ENCODE measurements around the gene BBS1.
"Not testable (repeated sequence)": the region's sequence is repeated elsewhere in the genome, so short reads cannot be mapped to it uniquely, and the experiment has no call there.

BBS1 gene

GRCh38 chr11:66510271-66510989, at the start of gene BBS1:
Gene BBS1 (plus strand): TSS chr11:66510635. CDS start chr11:66510660, 25 bp downstream.
- peaks cover 8% of the 10 kb centered on the region for H3K36me3 Mint-ChIP-seq (ENCODE audit: insufficient read depth)
- peaks cover 9% of the 10 kb centered on the region for H3K4me1 Mint-ChIP-seq
- ATAC-seq (replicated peaks; ENCODE audit: extremely low read depth, poor library complexity, severe bottlenecking) (peak; percentile 96), DNase-seq (ENCODE audit: low spot score in 2 of 2) (peak; percentile 67 to 73)
- H3K4me3 Mint-ChIP-seq, result peak within 1 kb of the TSS; percentile 85
- no peaks in the 10 kb centered on the region for H3K9me3 Mint-ChIP-seq
- no peaks in the 10 kb centered on the region for H3K27me3 Mint-ChIP-seq
- peak within 1 kb of the TSS; percentile 19 for H3K27ac Mint-ChIP-seq (ENCODE audit: low read depth)

GRCh38 chr11:66462010-66462409, 48.4 kb upstream of the BBS1 start:
- Mint-ChIP-seq H3K4me1 (peaks cover 4% of the 10 kb centered on the region), H3K9me3 (no peaks in the 10 kb centered on the region), H3K4me3 (no peak overlapping the region), H3K27ac (ENCODE audit: low read depth) (no peak overlapping the region), H3K36me3 (ENCODE audit: insufficient read depth) (peaks cover 5% of the 10 kb centered on the region), H3K27me3 (no peaks in the 10 kb centered on the region)
- DNase-seq (ENCODE audit: low spot score in 2 of 2), result no peak
- no peak for ATAC-seq (replicated peaks; ENCODE audit: extremely low read depth, poor library complexity, severe bottlenecking)

DNA sequence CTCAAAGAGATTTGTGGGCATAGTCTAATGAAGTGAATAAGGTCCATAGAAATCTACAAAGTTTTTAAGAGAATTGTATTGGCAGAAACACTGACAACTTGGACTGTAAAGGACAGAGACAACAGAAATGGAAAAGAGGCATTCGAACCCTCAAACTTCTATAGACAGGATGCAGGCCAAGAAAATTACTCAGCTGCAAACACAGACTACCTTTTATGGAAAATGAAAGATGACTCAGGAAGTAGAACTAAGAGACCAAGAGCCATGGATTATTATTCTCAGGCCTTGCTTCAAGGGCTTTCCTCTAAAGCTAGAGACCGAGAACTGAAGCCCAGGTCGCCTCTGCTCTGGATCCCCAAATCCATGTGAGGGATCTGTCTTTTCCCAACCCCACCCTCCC, 47.5 kb upstream of the BBS1 start:
- DNase-seq (ENCODE audit: low spot score in 2 of 2), result no peak
- Mint-ChIP-seq H3K4me3 (no peak overlapping the region), H3K27ac (ENCODE audit: low read depth) (no peak overlapping the region), H3K36me3 (ENCODE audit: insufficient read depth) (peaks cover 9% of the 10 kb centered on the region), H3K9me3 (no peaks in the 10 kb centered on the region), H3K4me1 (peaks cover 10% of the 10 kb centered on the region), H3K27me3 (no peaks in the 10 kb centered on the region)
- no peak for ATAC-seq (replicated peaks; ENCODE audit: extremely low read depth, poor library complexity, severe bottlenecking)

GRCh38 chr11:66464116-66464515, 46.3 kb upstream of the BBS1 start:
- not testable (repeated sequence) for H3K27ac Mint-ChIP-seq (ENCODE audit: low read depth); H3K27me3 Mint-ChIP-seq; ATAC-seq (replicated peaks; ENCODE audit: extremely low read depth, poor library complexity, severe bottlenecking); H3K36me3 Mint-ChIP-seq (ENCODE audit: insufficient read depth); H3K9me3 Mint-ChIP-seq; DNase-seq (ENCODE audit: low spot score in 2 of 2); H3K4me3 Mint-ChIP-seq
- peaks cover 10% of the 10 kb centered on the region for H3K4me1 Mint-ChIP-seq

GRCh38 chr11:66464916-66465315, 45.5 kb upstream of the BBS1 start:
- H3K9me3 Mint-ChIP-seq, result no peaks in the 10 kb centered on the region
- DNase-seq (ENCODE audit: low spot score in 2 of 2) (no peak), ATAC-seq (replicated peaks; ENCODE audit: extremely low read depth, poor library complexity, severe bottlenecking) (no peak)
- no peaks in the 10 kb centered on the region for H3K27me3 Mint-ChIP-seq
- peaks cover 10% of the 10 kb centered on the region for H3K4me1 Mint-ChIP-seq
- peaks cover 9% of the 10 kb centered on the region for H3K36me3 Mint-ChIP-seq (ENCODE audit: insufficient read depth)
- no peak overlapping the region for H3K4me3 Mint-ChIP-seq
- no peak overlapping the region for H3K27ac Mint-ChIP-seq (ENCODE audit: low read depth)

- no peaks in the 10 kb centered on the region for H3K9me3 Mint-ChIP-seq
- DNase-seq (ENCODE audit: low spot score in 2 of 2) (no peak), ATAC-seq (replicated peaks; ENCODE audit: extremely low read depth, poor library complexity, severe bottlenecking) (no peak)
- no peaks in the 10 kb centered on the region for H3K27me3 Mint-ChIP-seq
- peak overlapping the region; percentile 83 for H3K4me3 Mint-ChIP-seq
- peaks cover 10% of the 10 kb centered on the region for H3K4me1 Mint-ChIP-seq
- peak overlapping the region; percentile 87 for H3K27ac Mint-ChIP-seq (ENCODE audit: low read depth)
- H3K36me3 Mint-ChIP-seq (ENCODE audit: insufficient read depth), result peaks cover 9% of the 10 kb centered on the region
These were observed 44.8 kb upstream of the BBS1 start for GRCh38 chr11:66465373-66466224.

DNA sequence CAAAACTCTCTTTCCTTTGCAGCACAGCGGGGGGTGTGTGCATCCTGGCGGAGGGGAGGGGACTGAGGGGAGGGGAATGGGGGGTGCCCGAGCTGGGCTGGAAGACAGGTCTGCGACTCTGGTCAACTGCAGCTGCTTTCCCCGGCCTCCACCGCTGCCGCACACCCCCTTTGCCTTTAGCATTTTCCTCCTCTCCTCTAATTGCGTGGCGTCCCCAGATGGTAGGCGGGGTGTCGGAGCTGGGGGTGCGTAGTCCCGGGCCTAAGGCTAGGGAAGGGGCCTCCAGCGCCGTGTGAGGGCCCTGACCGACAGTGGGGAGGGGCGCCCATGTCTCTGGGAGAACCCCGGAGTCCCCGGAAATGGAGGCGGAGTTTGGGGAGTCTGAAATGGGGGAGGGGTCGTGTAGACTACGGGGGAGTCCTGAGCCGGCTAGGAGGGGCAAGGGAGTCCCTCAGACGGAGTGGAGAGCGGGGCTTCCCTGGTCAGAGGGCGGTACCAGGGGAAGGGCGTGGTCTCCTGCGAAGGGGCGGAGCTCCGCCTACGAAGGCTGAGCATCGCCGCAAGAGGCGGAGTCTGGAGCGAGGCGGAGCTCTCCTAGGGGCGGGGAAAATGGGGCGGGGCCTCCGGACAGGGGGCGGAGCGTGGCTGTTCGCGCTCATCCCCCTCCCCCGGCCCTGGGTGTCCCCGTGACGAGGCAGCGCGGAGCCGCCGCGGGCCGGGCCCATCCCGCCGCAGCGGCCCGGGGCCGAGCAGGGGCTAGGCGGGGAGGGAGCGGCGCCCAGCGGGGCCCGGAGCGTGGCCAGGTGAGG, 44.0 kb upstream of the BBS1 start, which contains the start of gene PELI3:
Gene PELI3 (plus strand): TSS at position 681 of the 809 bp plus-strand sequence. CDS start 1,224 bp downstream, outside the sequence.
- peak within 1 kb of the TSS; percentile 83 for H3K4me3 Mint-ChIP-seq
- no peaks in the 10 kb centered on the region for H3K27me3 Mint-ChIP-seq
- peak; percentile 78 for ATAC-seq (replicated peaks; ENCODE audit: extremely low read depth, poor library complexity, severe bottlenecking)
- H3K9me3 Mint-ChIP-seq, result no peaks in the 10 kb centered on the region
- H3K4me1 Mint-ChIP-seq, result peaks cover 10% of the 10 kb centered on the region
- H3K36me3 Mint-ChIP-seq (ENCODE audit: insufficient read depth), result peaks cover 9% of the 10 kb centered on the region
- peak; percentile 89 to 90 for DNase-seq (ENCODE audit: low spot score in 2 of 2)
- peak within 1 kb of the TSS; percentile 87 for H3K27ac Mint-ChIP-seq (ENCODE audit: low read depth)

- DNase-seq (ENCODE audit: low spot score in 2 of 2) (no peak), ATAC-seq (replicated peaks; ENCODE audit: extremely low read depth, poor library complexity, severe bottlenecking) (peak; percentile 67)
- H3K9me3 Mint-ChIP-seq, result no peaks in the 10 kb centered on the region
- H3K4me3 Mint-ChIP-seq, result peak overlapping the region; percentile 83
- peaks cover 9% of the 10 kb centered on the region for H3K36me3 Mint-ChIP-seq (ENCODE audit: insufficient read depth)
- H3K27ac Mint-ChIP-seq (ENCODE audit: low read depth), result peak overlapping the region; percentile 86
- peaks cover 10% of the 10 kb centered on the region for H3K4me1 Mint-ChIP-seq
- H3K27me3 Mint-ChIP-seq, result no peaks in the 10 kb centered on the region
These were observed 43.3 kb upstream of the BBS1 start for GRCh38 chr11:66467034-66467659.

DNA sequence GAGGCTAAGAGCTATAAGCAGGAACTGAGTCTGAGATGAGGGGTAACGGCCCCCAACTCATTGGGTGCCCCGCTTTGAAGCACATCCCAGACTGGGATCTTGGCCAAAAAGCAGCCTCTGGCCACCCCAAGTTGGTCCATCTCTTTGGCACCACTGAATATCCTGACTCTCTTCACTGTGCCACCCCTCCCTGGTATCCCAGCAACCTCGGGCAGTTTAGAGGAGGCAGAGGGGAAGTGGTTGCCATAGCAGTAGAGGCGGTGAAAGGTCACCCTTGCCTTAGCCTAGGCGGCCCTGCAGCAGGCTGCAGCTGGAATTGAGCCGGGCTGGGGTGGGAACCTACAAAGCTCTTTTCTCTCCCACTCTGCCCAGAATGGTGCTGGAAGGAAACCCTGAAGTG, 42.7 kb upstream of the BBS1 start:
- Mint-ChIP-seq H3K27me3 (no peaks in the 10 kb centered on the region), H3K36me3 (ENCODE audit: insufficient read depth) (peaks cover 9% of the 10 kb centered on the region), H3K9me3 (no peaks in the 10 kb centered on the region), H3K27ac (ENCODE audit: low read depth) (peak overlapping the region; percentile 86), H3K4me1 (peaks cover 10% of the 10 kb centered on the region), H3K4me3 (peak overlapping the region; percentile 82)
- no peak for DNase-seq (ENCODE audit: low spot score in 2 of 2)
- ATAC-seq (replicated peaks; ENCODE audit: extremely low read depth, poor library complexity, severe bottlenecking), result no peak

DNA sequence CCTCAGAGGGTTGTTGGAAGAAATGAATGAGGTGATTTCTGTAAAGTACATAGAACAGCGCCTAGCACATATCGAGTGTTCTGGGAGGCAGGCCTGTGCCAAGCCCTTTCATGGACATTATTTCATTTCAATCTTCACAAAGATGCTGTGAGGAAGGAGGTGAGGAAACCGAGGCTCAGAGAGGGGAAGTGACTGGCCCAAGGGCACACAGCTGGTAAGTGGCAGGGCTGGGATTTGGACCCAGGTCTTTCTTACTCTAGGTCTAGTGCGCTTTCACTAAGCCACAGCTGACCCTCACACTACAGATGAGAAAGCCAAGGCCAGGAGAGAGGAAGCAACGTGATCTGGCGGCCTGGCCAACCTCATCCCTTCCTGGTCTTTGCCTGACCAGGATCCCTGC, 41.7 kb upstream of the BBS1 start:
- H3K27me3 Mint-ChIP-seq, result no peaks in the 10 kb centered on the region
- ATAC-seq (replicated peaks; ENCODE audit: extremely low read depth, poor library complexity, severe bottlenecking) (no peak), DNase-seq (ENCODE audit: low spot score in 2 of 2) (no peak)
- H3K4me1 Mint-ChIP-seq, result peaks cover 10% of the 10 kb centered on the region
- H3K27ac Mint-ChIP-seq (ENCODE audit: low read depth), result no peak overlapping the region
- peaks cover 9% of the 10 kb centered on the region for H3K36me3 Mint-ChIP-seq (ENCODE audit: insufficient read depth)
- no peaks in the 10 kb centered on the region for H3K9me3 Mint-ChIP-seq
- peak overlapping the region; percentile 82 for H3K4me3 Mint-ChIP-seq

- DNase-seq (ENCODE audit: low spot score in 2 of 2) (no peak), ATAC-seq (replicated peaks; ENCODE audit: extremely low read depth, poor library complexity, severe bottlenecking) (no peak)
- H3K36me3 Mint-ChIP-seq (ENCODE audit: insufficient read depth), result peaks cover 14% of the 10 kb centered on the region
- no peak overlapping the region for H3K4me3 Mint-ChIP-seq
- H3K9me3 Mint-ChIP-seq, result no peaks in the 10 kb centered on the region
- no peaks in the 10 kb centered on the region for H3K27me3 Mint-ChIP-seq
- H3K27ac Mint-ChIP-seq (ENCODE audit: low read depth), result no peak overlapping the region
- peaks cover 10% of the 10 kb centered on the region for H3K4me1 Mint-ChIP-seq
These were observed 41.0 kb upstream of the BBS1 start for GRCh38 chr11:66469441-66469840.

DNA sequence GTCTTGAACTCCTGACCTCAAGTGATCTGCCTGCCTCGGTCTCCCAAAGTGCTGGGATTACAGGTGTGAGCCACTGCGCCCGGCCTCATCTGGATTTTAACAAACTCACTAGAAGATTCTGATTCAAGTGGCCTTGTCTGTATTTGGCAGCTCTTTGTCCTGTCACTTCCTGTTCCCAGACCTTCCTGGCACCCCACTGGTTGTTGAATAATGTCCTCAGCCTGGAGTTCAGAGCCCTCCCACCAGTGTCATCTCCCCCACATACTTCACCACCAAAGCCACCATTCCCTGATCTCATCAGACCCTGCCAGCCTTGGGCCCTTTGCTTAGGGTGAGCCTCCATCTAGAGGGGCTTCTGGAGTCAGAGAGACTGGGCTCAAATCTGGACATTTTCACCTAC, 40.4 kb upstream of the BBS1 start:
- no peak overlapping the region for H3K4me3 Mint-ChIP-seq
- no peaks in the 10 kb centered on the region for H3K9me3 Mint-ChIP-seq
- H3K27ac Mint-ChIP-seq (ENCODE audit: low read depth), result no peak overlapping the region
- DNase-seq (ENCODE audit: low spot score in 2 of 2) (no peak), ATAC-seq (replicated peaks; ENCODE audit: extremely low read depth, poor library complexity, severe bottlenecking) (no peak)
- H3K4me1 Mint-ChIP-seq, result peaks cover 10% of the 10 kb centered on the region
- H3K27me3 Mint-ChIP-seq, result no peaks in the 10 kb centered on the region
- H3K36me3 Mint-ChIP-seq (ENCODE audit: insufficient read depth), result peaks cover 14% of the 10 kb centered on the region
